CD1c-positive myeloid dendritic cell (primary cell): ENCODE results near the gene ZSWIM7.

Source experiments
- DNase-seq: peaks from one replicate; pipeline ENCODE4 v3.0.0-alpha.2; 2016; ENCODE audit errors: extremely low spot score

ZSWIM7 gene

DNA sequence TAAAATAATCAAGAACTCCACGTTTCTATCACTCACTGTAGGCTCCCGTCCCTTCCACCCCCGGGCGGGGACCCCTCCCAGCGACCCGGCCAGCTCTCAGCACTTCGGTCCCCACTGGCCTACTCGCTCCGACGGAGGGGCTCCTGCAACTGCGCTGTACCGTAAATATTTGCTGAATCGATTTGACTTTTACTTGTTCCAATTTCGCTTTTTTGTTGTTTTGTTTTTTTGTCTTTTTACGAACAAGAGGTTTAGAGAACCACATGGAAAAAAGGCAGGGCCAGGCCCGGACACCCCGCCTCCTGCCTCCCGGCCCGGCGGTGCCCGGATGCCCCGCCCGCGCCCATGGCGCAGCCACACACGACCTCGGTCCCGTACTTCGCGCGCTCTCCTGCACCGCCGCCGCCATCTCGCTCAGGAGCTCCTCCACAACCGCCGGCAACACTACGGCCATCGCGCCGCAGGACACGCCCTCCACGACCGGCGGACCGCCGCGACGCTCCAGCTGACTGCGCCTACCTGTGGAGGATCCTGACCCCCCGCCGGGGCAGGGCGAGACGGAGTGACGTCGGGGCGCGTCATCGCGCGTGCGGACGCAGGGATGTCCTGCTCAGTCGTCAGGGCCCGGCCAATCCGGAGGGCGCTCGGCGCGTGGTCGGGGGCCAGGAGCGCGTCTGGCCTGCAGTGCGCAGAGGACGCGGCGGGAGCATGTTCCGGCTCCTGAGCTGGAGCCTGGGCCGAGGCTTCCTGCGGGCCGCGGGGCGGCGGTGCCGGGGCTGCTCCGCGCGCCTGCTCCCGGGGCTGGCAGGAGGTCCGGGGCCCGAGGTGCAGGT is at the start of gene ZSWIM7, which contains the start of gene TTC19:
TSS of gene ZSWIM7 (minus strand) at position 564 of the 833 bp plus-strand sequence. CDS start at position 454, 110 bp downstream.
TSS of gene TTC19 (plus strand) at position 684 of the 833 bp plus-strand sequence. CDS start at position 709, 25 bp downstream.
- peak; percentile 97 for DNase-seq

GRCh38 chr17:16048811-16049449 is 49.4 kb upstream of the ZSWIM7 start:
- DNase-seq: no peak

GRCh38 chr17:16046966-16047365 is 47.5 kb upstream of the ZSWIM7 start:
- DNase-seq: no peak

GRCh38 chr17:16044487-16044886 is 45.0 kb upstream of the ZSWIM7 start:
- DNase-seq: no peak

DNA sequence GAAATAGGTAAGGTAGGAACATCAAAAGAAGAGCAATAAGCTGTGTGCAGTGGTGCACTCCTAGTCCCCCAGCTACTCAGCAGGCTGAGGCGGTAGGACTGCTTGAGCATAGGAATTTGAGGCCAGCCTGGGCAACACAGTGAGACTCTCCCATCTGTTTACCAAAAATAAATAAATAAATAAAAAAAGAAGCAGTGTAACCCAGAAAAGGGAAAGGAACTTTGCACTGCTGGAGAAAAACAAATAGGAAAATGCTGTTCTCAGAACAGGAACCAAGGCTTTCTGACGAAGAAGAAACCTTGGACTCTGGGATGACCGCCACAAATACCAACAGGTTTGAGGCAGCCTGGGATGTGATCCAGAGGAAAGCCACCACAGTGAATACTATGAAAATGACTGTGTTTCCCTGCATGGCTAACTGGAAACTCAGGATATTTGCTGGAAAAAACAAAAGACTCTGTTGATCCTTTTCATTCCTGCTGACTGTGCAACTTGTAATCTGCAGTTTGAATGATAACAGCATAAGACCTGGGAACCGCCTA is 41.3 kb upstream of the ZSWIM7 start:
- DNase-seq: no peak

- no peak for DNase-seq
Observed at GRCh38 chr17:16037636-16038035, 38.1 kb upstream of the ZSWIM7 start.

GRCh38 chr17:16036261-16036660 is 36.8 kb upstream of the ZSWIM7 start:
- no peak for DNase-seq

- DNase-seq: no peak
Observed at GRCh38 chr17:16033729-16034349, 34.3 kb upstream of the ZSWIM7 start.

- DNase-seq: peak; percentile 48
Observed at GRCh38 chr17:16027708-16028584, 28.4 kb upstream of the ZSWIM7 start.

DNA sequence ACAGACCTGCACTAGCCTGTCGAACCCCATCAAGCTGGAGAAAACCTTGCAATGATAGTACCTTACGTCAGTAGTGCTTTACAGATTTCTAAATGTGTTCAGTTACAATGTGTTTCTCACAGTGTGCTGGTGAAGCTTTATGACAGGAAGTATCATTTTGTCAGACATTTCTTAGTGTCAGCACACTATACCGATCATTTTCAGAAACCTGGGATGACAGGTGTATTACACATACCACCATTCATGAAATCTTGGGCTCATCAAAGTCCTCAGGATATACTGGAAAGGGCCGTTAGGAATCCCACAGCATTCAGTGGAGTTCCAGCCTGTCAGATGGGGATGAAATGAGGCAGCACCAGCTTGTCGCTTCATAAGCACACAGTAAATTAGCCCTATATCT is 27.4 kb upstream of the ZSWIM7 start:
- no peak for DNase-seq

- no peak for DNase-seq
Observed at GRCh38 chr17:16025202-16025601, 25.7 kb upstream of the ZSWIM7 start.

DNA sequence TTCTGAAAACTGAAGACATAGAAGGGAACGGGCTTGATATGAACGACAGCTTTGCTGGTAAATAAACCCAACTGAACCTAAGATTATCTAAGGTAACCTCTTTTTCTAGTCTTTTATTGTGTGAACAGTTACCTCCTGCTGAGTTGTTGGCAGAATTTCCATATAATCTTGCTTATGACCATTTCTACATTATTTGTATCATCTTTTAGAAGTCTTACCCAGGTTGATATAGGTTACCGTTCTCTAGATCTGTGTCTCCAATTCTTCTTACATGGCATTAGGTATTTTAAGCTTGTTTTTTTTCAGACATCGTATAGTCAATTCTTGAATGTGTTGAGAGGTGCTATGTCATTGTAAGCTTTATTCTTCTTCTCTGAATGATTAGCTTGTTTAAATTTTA is 24.4 kb upstream of the ZSWIM7 start:
- DNase-seq: no peak

- DNase-seq: no peak
Observed at GRCh38 chr17:16019347-16019746, 19.8 kb upstream of the ZSWIM7 start.

DNA sequence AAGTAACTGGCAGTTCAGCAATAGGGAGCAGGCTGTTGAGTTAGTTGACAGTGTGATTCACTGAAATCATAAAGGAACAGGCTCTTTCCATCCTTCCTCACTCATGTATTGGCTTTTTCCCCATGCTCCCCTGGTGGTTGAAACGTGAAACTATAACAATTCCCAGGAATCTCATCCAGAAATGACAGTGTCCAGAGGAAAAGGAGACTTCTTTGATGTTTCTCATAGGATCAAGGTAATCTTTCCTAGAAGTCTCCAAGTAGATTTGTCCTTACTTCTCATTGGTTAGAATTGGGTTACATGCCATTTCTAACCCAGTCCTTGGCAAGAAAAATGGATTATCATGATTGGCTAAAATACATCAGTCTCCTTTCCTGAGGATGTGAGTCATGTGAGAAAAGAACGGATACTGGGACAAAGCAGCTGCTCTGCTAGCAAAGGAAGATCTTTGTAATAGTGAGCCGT is 14.5 kb upstream of the ZSWIM7 start:
- no peak for DNase-seq

- no peak for DNase-seq
Observed at GRCh38 chr17:16007439-16007838, 7.9 kb upstream of the ZSWIM7 start.

- DNase-seq: no peak
Observed at GRCh38 chr17:16005636-16006035, 6.1 kb upstream of the ZSWIM7 start.

DNA sequence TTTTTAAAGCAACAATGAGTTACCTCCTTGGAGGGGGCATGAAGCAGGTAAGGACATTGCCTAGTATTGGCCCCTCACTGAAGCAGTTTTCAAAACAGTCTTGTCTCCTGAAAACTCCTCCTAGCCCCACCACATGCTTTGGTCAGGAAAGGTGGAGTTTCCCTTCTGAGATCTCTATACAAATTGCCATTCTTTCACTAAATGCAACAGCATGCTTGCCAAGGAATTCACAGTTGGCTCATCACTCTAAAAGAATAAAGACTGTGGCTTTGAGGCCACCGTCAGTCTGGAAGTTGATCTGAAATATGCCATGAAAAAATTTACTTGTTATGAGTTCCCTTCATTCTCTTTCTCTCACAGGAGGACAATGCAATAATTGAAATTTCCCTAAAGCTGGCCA is 4.3 kb upstream of the ZSWIM7 start:
- DNase-seq: no peak

DNA sequence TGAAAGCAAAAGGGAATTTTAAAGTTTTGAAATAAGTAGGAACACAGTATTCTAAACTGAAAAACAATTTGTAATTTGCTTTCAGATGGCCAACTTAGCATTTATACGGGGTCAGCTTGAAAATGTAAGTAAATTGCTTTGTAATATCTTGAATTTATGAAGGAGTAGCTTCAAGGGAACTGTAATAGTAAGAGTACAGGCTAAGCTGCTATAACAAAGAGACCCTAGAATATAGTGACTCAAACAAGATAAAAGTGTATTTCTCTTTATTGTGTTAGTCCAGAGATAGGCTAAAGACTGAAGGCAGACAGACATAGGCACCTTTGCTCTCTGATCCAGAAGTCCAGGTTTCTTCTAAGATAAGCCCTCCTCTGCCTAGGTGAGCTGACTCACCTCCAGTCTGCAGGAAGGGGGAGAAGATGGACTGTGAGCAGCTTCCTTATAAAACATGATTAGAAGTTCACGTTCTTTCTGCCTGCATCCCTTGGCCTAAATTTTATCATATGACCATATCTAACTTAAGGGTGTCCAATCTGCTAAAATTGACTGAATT is 3.3 kb upstream of the ZSWIM7 start:
- DNase-seq: no peak

DNA sequence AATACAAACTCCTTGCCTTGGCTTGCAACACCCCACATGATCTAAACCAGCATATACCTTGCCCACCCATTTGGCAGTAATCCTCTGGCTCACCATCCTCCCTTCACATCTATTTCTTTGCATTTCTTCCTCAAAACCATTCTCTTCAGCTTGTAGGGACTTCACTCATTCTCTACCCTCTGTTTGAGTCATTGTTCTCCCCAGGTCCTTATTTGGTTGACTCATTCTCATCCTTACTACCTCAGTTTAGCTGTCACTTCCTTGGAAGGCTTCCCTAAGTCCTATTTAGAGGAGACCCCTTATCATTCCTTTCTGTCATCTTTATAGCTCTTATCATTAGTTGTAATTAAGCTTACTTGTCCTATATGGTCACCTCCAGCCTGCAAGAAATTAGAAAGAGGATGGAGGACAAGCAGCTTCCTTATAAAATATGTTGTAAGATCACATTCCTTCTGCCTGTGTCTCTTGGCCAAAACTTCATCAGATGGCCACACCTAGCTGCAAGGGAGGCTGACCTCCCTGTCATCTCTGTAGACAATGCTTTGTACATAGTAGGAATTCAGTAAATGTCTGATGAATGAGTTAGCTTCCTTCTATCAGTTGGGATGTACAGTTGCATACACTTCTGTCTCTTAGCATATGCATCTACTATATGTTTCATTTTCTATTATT is 1.9 kb upstream of the ZSWIM7 start:
- DNase-seq: peak; percentile 29
